ENCODE measurements around the gene TCF20.

TCF20 gene

DNA sequence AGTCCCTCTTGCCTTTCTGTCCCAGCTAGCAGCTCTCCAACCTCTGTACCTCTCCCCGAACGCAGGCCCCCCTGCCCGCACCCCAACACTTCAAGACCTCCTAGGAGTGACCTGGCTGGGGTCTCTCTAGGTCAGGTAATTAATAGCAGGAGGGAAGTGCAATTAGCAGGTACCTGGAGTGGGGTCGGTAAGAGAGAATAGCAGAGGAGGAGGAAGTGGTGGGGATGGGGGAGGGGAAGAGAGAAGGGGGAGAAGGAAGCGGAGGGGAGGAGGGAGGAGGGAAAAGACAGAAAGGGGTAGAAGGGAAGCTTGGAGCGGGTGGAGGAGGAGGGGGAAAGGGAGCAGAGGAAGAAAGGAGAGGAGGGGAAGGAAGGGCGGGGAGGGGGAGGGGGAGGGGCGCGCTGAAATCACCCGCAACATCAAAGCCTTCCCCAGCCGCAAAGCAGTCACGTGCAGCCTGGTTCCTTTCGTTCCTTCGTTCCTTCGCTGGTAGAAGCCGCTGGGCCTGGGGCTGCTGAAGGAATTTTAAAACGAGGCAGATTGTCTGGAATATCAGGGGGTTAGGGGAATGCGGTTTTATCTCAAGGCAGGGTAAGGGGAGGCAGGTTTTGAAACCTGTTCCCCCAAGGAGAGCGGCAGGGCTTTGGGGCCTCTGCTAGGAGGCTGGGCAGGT, 29.3 kb upstream of the TCF20 start:
- DNase-seq = no peak

GRCh38 chr22:42298746-42299145, 28.3 kb upstream of the TCF20 start:
- DNase-seq = no peak

- DNase-seq = no peak
These were observed 27.3 kb upstream of the TCF20 start for GRCh38 chr22:42297778-42298177.

GRCh38 chr22:42296883-42297282, 26.4 kb upstream of the TCF20 start:
- no peak for DNase-seq

DNA sequence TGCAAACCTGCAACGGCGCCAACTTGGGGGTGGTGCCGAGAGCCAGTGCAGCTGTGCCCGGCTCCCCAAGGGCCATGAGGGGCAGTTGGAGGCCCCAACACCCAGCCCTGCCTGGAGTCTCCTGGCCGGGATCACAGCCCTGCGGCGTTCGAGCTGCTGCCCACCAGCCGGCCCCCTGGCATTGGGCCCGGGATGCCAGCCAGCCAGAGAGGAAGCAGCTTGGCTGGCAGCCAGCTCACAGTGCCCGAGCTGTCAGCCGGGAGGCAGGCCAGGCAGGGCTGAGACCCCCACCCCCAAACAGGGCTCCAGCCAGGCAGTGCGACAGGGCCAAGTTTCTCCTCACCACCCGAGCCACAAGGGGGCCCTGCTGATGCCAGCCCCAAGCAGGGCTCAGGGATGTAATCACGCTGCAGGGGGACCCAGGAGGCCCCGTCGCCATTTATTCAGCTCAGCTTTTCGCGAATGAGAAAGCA, 26.0 kb upstream of the TCF20 start:
- DNase-seq = no peak

- DNase-seq = no peak
These were observed 23.9 kb upstream of the TCF20 start for GRCh38 chr22:42294034-42294985.

GRCh38 chr22:42292732-42293520, 22.5 kb upstream of the TCF20 start:
- DNase-seq = no peak

DNA sequence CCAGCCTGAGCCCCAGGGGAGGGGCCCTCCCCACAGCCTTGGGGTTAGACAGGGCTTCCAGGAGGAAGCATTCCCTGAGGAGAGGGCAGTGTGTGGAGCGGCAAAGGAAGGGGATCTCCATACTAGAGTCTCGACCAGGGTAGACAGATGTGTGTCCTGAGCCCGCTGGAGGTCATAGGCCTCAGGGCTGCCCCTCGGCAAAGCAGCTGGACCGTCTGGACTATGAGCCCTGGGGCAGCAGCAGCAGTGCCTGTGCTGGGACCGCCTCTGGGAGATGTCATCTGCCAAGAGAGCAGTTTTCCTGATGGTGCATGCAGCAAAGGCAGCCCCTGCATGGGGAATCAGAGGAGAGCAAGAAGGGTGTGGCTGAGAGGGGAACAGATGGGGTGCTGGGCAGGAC, 20.8 kb upstream of the TCF20 start:
- DNase-seq = no peak

DNA sequence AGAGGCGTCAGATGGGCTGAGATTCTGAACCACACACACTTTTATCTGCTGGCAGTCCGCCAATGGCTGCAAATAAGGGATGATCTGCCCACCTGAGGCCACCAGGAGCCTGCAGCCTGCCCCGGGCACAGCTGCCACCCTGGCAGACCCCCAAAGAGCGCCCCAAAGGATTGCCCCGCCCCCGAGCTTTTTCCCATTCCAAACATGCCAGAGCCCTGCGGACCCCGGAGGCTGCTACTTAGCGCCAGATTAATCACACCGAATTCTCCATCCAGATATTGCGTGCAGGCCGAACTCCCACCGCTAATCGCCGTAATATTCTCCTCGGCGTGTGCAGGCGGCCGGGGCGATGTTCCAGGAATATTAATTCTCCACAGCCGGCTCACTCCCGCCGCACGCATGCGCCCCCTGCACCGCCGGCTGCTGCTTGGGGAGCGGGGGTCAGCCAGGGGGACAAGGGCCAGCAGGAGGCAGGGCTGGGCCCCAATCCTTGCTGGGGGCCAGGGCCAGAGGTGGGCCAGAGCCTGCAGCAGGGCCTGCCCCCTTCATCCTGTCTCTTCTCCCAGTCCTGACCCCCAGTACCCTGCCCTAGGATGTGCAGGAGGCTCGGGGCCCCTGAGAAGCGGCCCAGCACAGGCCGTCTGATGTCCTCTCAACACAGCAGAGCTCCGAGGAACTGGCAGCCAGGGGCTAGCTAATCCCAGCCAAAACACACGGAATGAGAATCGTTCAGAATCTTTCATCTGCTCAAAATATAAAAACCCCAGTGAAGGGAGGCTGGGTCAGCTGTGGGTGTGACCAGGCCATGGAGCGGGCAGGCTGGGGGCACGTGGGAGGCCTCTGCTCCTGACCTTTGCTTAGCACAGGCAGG, 19.5 kb upstream of the TCF20 start:
- no peak for DNase-seq

DNA sequence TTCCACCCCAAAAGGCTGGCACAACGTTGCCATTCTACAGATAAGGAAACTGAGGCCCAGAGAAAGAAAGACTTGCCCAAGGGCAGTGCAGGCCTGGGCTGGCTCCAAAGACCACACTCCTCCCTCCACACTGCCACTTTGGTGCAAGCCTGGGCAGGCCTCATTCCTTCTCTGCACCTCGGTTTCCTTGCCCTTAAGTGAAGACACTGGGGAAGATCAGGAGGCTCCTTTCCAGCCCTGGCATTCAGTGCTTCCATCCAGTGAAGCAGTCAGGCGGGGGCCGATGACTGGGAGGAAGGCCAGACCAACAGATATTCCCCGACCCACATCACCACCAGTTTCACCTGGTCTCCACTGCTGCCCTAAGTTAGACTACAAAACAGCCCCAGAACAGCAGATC, 18.3 kb upstream of the TCF20 start:
- DNase-seq = no peak

- no peak for DNase-seq
These were observed 16.9 kb upstream of the TCF20 start for GRCh38 chr22:42287174-42287890.

DNA sequence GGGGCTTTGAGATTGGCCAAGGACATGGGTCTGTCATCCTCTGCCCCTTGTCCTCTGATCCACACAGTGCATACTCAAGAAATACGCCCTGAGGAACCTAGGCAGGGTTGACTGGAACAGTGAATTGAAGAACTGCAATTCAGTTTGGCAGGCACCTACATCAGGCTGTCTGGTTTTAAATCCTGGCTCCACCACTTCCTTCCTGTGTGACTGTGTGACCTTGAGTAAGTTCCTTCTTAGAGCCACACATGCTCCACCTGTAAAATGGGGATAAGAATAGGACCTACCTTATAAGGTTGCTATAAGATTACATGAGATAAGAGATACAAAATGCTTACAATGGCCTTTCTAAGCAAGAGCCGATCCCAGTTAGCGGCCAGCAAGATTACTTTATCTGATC, 15.8 kb upstream of the TCF20 start:
- no peak for DNase-seq

GRCh38 chr22:42285604-42286003, 15.2 kb upstream of the TCF20 start:
- no peak for DNase-seq

DNA sequence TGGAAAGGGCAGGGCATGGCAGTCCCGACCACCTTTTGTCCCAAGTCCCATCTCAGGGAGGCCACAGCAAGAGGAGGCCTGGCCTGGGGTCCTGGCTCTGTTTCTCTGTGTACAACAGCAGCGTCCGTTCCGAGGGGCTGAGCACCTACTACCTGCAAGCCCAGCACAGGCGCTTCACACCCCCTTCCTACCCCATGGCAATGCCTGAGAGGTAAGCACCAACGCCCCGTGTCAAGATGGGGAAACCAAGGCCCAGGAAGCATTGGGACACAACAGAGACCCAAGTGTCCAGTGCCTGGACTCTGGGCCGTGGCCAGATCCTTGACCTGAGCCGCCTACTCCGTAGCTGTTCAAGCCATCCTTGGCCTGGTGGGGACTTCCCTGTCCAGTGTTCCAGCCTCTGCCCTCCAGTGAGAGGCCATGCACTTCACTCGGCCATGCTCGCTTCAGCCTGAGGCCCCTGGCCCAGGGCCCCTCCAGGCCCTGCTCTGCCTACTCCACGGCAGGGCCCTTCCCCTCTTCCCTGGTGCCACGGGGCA, 14.3 kb upstream of the TCF20 start:
- DNase-seq = no peak

GRCh38 chr22:42284202-42284591, 13.7 kb upstream of the TCF20 start:
- no peak for DNase-seq

DNA sequence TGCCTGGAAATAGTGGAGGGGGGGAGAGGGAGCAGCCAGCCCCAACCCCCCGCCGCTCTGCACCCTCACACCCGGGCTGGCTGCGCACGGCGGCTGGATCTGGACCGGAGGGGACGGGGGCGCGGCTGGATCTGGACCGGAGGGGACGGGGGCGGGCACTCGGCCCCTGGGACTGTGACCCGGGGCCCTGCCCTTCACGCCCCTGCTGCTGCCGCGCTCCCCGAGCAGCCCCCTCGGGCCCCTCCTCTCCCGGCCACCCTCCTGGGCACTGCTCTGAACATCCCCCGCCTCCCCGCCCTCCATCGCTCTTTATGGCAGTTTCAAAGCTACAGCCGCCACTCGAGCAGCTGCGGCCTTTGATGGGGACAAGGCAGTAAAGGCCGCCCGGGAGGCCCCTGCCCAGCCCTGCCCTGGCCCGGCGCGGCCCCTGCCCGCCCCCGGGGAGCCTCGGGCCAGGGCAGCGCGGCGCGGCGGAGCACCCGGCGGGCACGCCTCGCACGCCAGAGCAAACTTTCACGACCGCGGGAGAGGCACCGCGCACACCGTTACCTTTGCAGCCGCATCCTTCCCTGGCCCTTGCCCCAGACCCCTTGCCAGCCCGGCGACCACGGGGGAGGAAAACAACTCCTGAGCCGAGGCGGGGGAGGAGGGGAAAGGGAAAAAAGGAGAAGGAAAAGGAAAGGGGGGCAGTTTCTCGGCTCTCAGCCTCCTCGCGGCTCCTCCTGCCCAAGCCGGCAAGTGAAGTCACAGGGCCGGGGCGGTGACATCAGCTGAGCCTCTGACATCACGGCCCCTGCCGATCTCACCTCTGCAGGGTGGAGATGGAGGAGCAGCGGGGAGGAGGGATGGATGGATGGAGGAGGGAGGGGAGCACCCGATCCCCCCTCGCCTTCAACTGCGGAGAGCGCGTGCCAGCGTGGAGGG, 13.1 kb upstream of the TCF20 start:
- no peak for DNase-seq

- no peak for DNase-seq
These were observed 12.5 kb upstream of the TCF20 start for GRCh38 chr22:42282943-42283277.

DNA sequence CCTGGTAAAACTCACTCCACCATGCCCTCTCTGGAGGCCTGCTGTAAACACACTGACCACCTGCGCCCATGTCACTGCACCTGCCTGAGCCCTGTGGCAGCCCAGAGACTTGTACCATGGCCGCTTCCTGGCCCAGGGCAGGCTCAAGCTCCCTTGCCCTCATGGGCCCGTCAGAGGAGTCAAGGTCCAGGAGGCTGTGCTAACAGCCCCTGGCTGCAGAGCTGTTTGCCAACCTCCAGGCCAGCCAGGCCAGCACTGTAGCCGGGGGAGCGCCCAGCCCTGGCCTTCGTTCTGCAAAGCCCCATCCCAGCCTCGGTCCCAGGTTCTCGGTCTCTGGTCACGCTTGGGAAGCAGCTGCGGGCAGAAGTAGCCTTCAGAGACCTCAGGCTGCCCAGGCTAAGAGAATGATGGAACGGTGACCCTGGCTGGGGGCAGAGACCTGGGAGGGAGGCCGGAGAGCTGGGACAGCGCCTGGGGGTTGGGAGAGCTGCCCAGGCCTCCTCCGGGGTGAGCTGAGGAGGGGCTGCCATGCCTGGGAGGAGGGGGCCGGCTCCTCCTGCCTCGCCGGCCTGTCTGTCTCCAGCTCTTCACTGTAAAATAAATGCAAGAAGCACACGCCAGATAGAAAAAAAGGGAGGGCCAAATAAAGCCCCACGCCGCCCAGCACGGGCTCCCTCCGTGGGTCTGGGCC, 11.9 kb upstream of the TCF20 start:
- DNase-seq = no peak

- no peak for DNase-seq
These were observed 11.3 kb upstream of the TCF20 start for GRCh38 chr22:42281706-42282251.
